ENCODE data around the gene PEAK1. TPM values are rescaled to one million over a fixed set of nuclear protein-coding genes. Genes with fewer than 3 reads are reported as not detected.

PEAK1 gene
- total and polyA plus RNA-seq, 10 of the 15 experiments (the other 5 are each of a cell fraction or from before 2014, with no cell fraction given) = 0.62 to 24.2 (median 11.2) TPM

DNA sequence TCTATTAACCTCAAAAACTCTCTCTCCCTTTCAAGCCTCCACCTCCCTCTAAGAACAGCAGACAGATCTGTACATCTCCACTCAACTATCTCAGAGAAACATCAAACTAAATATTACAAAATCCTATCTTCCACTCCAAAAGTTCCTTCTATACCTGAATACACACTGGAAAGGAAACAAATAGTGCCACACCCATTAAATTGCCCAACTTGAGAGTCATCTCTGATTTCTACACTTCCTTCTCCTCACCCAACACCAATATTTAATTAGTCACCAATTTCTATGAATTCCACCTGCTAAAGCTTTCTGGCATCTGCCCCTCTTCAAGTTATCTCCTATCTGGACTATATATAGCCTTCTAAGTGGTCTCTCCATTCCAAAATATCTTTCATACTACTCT is 65.8 kb downstream of the PEAK1 start:
- SMC1A ChIA-PET (ENCODE audit: uncharacterized antibody, unreplicated experiment) = no interaction called here
- POLR2A ChIA-PET = no interaction called here
- DNase-seq (ENCODE audit: low read depth, low spot score) = no peak
- RAD21 ChIA-PET (ENCODE audit: unreplicated experiment) = no interaction called here
- intact Hi-C loops (cut with micrococcal nuclease; ENCODE audit: unreplicated experiment) (no loop called here), in situ Hi-C loops (cut with MboI) (no loop called here)
- no peaks in the 10 kb centered on the region for H4K20me1 ChIP-seq (ENCODE audit: control insufficient read depth, insufficient read depth)
- H3K36me3 ChIP-seq (ENCODE audit: control insufficient read depth in 2 of 2, insufficient read depth in 2 of 2, low read length in 1 of 2) = no peaks in the 10 kb centered on the region
- CTCF ChIA-PET = no interaction called here
- ATAC-seq = no peak
- TF ChIP-seq ZBED1 (IDR thresholded peaks at IDR 0.05; ENCODE audit: borderline replicate concordance) (no peak), HDAC2 (IDR thresholded peaks at IDR 0.05) (no peak), HCFC1 (IDR thresholded peaks at IDR 0.05; ENCODE audit: low read length) (no peak), MTA2 (IDR thresholded peaks at IDR 0.05; ENCODE audit: low read depth) (no peak), NR2F1 (conservative IDR thresholded peaks at IDR 0.05) (no peak), RFX5 (IDR thresholded peaks at IDR 0.05; ENCODE audit: low read depth, low read length) (no peak)
- TF ChIP-seq, protein P1, sequence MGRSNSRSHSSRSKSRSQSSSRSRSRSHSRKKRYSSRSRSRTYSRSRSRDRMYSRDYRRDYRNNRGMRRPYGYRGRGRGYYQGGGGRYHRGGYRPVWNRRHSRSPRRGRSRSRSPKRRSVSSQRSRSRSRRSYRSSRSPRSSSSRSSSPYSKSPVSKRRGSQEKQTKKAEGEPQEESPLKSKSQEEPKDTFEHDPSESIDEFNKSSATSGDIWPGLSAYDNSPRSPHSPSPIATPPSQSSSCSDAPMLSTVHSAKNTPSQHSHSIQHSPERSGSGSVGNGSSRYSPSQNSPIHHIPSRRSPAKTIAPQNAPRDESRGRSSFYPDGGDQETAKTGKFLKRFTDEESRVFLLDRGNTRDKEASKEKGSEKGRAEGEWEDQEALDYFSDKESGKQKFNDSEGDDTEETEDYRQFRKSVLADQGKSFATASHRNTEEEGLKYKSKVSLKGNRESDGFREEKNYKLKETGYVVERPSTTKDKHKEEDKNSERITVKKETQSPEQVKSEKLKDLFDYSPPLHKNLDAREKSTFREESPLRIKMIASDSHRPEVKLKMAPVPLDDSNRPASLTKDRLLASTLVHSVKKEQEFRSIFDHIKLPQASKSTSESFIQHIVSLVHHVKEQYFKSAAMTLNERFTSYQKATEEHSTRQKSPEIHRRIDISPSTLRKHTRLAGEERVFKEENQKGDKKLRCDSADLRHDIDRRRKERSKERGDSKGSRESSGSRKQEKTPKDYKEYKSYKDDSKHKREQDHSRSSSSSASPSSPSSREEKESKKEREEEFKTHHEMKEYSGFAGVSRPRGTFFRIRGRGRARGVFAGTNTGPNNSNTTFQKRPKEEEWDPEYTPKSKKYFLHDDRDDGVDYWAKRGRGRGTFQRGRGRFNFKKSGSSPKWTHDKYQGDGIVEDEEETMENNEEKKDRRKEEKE (IDR thresholded peaks at IDR 0.05) = no peak
- TF ChIP-seq, protein P2, sequence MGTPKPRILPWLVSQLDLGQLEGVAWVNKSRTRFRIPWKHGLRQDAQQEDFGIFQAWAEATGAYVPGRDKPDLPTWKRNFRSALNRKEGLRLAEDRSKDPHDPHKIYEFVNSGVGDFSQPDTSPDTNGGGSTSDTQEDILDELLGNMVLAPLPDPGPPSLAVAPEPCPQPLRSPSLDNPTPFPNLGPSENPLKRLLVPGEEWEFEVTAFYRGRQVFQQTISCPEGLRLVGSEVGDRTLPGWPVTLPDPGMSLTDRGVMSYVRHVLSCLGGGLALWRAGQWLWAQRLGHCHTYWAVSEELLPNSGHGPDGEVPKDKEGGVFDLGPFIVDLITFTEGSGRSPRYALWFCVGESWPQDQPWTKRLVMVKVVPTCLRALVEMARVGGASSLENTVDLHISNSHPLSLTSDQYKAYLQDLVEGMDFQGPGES (IDR thresholded peaks at IDR 0.05) = no peak
- H3K79me2 ChIP-seq (ENCODE audit: control insufficient read depth, insufficient read depth, low read length) = no peaks in the 10 kb centered on the region
- H3K4me1 ChIP-seq (ENCODE audit: control insufficient read depth, insufficient read depth, low read length) = no peaks in the 10 kb centered on the region
- no peak overlapping the region for H3K4me2 ChIP-seq (ENCODE audit: control insufficient read depth, insufficient read depth)
- no TSS peak for BruUV-seq (replicated peaks)
- no peaks in the 10 kb centered on the region for H3K27me3 ChIP-seq (replicated peaks in 1 of 2; ENCODE audit: control insufficient read depth in 2 of 2, insufficient read depth in 2 of 2, low read length in 1 of 2)
- no peak overlapping the region for H3K9ac ChIP-seq (ENCODE audit: control insufficient read depth, insufficient read depth, low read length)
- FAIRE-seq = no peak
- no peak overlapping the region for H3K4me3 ChIP-seq
- no peak overlapping the region for H2AFZ ChIP-seq (ENCODE audit: control insufficient read depth, low read depth, low read length)
- H3K9me3 ChIP-seq (replicated peaks; ENCODE audit: control insufficient read depth, insufficient read depth, low read length) = no peaks in the 10 kb centered on the region
- H3K27ac ChIP-seq (ENCODE audit: control insufficient read depth, insufficient read depth) = no peak overlapping the region

All from GM12878 (cell line).